LNCaP clone FGC (cell line): Measurements from ENCODE around the gene NT5DC1.
"Not testable (repeated sequence)": the region's sequence is repeated elsewhere in the genome, so short reads cannot be mapped to it uniquely, and the experiment has no call there.

Experiments used
- DNase-seq: peaks from one replicate; pipeline ENCODE4 v3.0.0-alpha.2; 2011; ENCODE audit warnings: low read depth
- H3K4me3 ChIP-seq: 2 replicates; pipeline ENCODE4 v1.5.1; 2011; ENCODE audit warnings: mild to moderate bottlenecking, low read depth, low read length, control low read depth
- TF ChIP-seq, protein P1 (sequence below): IDR thresholded peaks from 2 replicates; pipeline ENCODE4 v1.5.1; 2012; ENCODE audit warnings: mild to moderate bottlenecking; ENCODE audit not compliant: control insufficient read depth, insufficient read depth; ENCODE audit errors: extremely low read depth

The NT5DC1 gene

GRCh38 chr6:116088946-116089345 lies 11.7 kb upstream of the NT5DC1 start:
- TF ChIP-seq, protein P1, sequence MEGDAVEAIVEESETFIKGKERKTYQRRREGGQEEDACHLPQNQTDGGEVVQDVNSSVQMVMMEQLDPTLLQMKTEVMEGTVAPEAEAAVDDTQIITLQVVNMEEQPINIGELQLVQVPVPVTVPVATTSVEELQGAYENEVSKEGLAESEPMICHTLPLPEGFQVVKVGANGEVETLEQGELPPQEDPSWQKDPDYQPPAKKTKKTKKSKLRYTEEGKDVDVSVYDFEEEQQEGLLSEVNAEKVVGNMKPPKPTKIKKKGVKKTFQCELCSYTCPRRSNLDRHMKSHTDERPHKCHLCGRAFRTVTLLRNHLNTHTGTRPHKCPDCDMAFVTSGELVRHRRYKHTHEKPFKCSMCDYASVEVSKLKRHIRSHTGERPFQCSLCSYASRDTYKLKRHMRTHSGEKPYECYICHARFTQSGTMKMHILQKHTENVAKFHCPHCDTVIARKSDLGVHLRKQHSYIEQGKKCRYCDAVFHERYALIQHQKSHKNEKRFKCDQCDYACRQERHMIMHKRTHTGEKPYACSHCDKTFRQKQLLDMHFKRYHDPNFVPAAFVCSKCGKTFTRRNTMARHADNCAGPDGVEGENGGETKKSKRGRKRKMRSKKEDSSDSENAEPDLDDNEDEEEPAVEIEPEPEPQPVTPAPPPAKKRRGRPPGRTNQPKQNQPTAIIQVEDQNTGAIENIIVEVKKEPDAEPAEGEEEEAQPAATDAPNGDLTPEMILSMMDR: no peak
- no peak overlapping the region for H3K4me3 ChIP-seq
- no peak for DNase-seq

GRCh38 chr6:116090251-116090650 lies 10.4 kb upstream of the NT5DC1 start:
- H3K4me3 ChIP-seq: no peak overlapping the region
- no peak for DNase-seq
- TF ChIP-seq, protein P1: no peak

- TF ChIP-seq, protein P1: no peak
- no peak overlapping the region for H3K4me3 ChIP-seq
- no peak for DNase-seq
These were observed 6.6 kb upstream of the NT5DC1 start for GRCh38 chr6:116094041-116094440.

- H3K4me3 ChIP-seq, DNase-seq: not testable (repeated sequence)
These were observed 4.4 kb upstream of the NT5DC1 start for GRCh38 chr6:116096048-116096759.

GRCh38 chr6:116096979-116097816 lies 3.5 kb upstream of the NT5DC1 start:
- no peak overlapping the region for H3K4me3 ChIP-seq
- DNase-seq: no peak
- TF ChIP-seq, protein P1: peak; percentile 38

DNA sequence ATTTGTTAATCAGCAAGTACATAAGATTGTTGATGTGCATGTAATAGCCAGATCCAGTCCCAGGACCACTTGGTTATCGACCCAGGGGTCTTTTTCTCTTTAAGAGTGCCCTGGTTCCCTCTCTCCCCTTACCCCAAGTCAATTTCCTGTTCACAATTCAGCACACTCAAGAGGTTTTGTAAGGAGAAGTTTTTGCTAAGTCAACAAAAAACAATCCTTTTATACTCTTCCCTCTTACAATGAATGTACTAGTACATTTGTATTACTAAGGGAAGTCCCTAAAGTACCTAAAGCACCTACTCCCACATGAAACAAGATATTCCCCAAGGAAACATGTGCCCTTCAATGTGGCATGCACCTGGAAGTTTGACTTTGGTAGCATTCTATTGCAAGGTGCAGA lies 1.6 kb upstream of the NT5DC1 start:
- no peak overlapping the region for H3K4me3 ChIP-seq
- TF ChIP-seq, protein P1: no peak
- DNase-seq: no peak

- H3K4me3 ChIP-seq: peak overlapping the region; percentile 72
- DNase-seq: peak; percentile 58
- TF ChIP-seq, protein P1: no peak
These were observed 657 bp downstream of the NT5DC1 start for GRCh38 chr6:116101302-116101718.
